Measurements from ENCODE around the gene PTPN1. TPM values are rescaled to one million over a fixed set of nuclear protein-coding genes. Genes with fewer than 3 reads are reported as not detected.

The PTPN1 gene
- total and polyA plus RNA-seq, 10 of the 15 experiments (the other 5 are each of a cell fraction or from before 2014, with no cell fraction given) = 15.9 to 74.7 (median 43.9) TPM

DNA sequence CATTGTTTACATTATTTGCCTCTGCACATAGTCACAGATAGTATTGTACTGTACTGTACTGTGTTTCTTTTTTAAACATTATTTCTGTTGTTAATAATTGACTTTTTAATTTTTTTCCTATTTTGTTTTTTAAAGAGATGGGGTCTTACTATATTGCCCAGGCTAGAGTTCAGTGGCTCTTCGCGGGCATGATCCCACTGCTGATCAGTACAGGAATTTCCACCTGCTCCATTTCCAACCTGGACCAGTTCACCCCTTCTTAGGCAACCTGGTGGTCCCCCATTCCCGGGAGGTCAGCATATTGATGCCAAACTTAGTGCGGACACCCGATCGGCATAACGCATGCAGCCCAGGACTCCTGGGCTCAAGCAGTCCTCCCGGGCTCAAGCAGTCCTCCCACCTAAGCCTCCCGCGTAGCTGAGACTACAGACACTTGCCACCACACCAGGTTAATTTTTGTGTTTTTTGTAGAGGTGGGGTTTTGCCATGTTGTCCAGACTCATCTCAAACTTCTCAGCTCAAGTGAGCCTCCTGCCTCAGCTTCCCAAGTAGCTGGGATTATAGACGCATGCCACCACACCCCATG, 47.5 kb downstream of the PTPN1 start (continued):
- no peak for TF ChIP-seq MYC (IDR thresholded peaks at IDR 0.05; ENCODE audit: insufficient read depth, insufficient read length, insufficient replicate concordance, low read length, severe bottlenecking)

- WGBS (ENCODE audit: insufficient coverage, insufficient replicate concordance, low lambda C conversion rate, missing lambda C conversion rate) = 61% methylated on average over 4 of the region's 4 CpGs
- H3K9me3 ChIP-seq (replicated peaks; ENCODE audit: control insufficient read depth, insufficient read depth, low read length) = peaks cover 6% of the 10 kb centered on the region; the same call in 2 of the 3 replicates
- ChIA-PET SMC1A (ENCODE audit: uncharacterized antibody, unreplicated experiment) (interaction anchor here (0.9 to 73.1 kb wide), 2 partner anchors 12 to 50 kb away, joined by 4 to 2799 read pairs; partner anchors contain the start of gene PTPN1), POLR2A (no interaction called here), CTCF (interaction anchor here (0.9 to 2.2 kb wide), 5 partner anchors 9 to 54 kb away, joined by 3 to 5 read pairs (median 4); no protein-coding TSS in a partner anchor), RAD21 (ENCODE audit: unreplicated experiment) (interaction anchor here (1.0 kb wide), 1 partner anchor 33 kb away, joined by 4 read pairs; no protein-coding TSS in a partner anchor)
- no peak overlapping the region for H3K4me3 ChIP-seq
- intact Hi-C loops (cut with micrococcal nuclease; ENCODE audit: unreplicated experiment) (no loop called here), in situ Hi-C loops (cut with MboI) (no loop called here)
- TF ChIP-seq EZH2 (IDR thresholded peaks at IDR 0.05; ENCODE audit: borderline replicate concordance, control insufficient read depth, low read depth, low read length) = no peak
- no peak for TF ChIP-seq BRCA1 (IDR thresholded peaks at IDR 0.05; ENCODE audit: low read depth, low read length)
- no peak for TF ChIP-seq MLLT1 (IDR thresholded peaks at IDR 0.05)
- no peak for TF ChIP-seq SREBF1 (IDR thresholded peaks at IDR 0.05; ENCODE audit: low read length)
- TF ChIP-seq SIX5 (IDR thresholded peaks at IDR 0.05; ENCODE audit: low read depth, low read length, severe bottlenecking) = no peak
- FAIRE-seq (no peak), DNase-seq (ENCODE audit: low read depth, low spot score) (no peak), ATAC-seq (no peak)
- no peaks in the 10 kb centered on the region for H4K20me1 ChIP-seq (ENCODE audit: control insufficient read depth, insufficient read depth)
- H3K36me3 ChIP-seq (ENCODE audit: control insufficient read depth in 2 of 2, insufficient read depth in 2 of 2, low read length in 1 of 2) = peaks cover 11 to 35% of the 10 kb centered on the region in 2 experiments
- H3K27ac ChIP-seq (ENCODE audit: control insufficient read depth, insufficient read depth) = no peak overlapping the region
- peaks cover 7% of the 10 kb centered on the region; the same call in 1 of the 2 replicates for H3K4me1 ChIP-seq (ENCODE audit: control insufficient read depth, insufficient read depth, low read length)
- H3K9ac ChIP-seq (ENCODE audit: control insufficient read depth, insufficient read depth, low read length) = no peak overlapping the region
- H3K4me2 ChIP-seq (ENCODE audit: control insufficient read depth, insufficient read depth) = no peak overlapping the region
- BruUV-seq (replicated peaks) = no TSS peak
- H3K27me3 ChIP-seq (replicated peaks in 1 of 2; ENCODE audit: control insufficient read depth in 2 of 2, insufficient read depth in 2 of 2, low read length in 1 of 2) = no peaks in the 10 kb centered on the region
- no peak overlapping the region for H2AFZ ChIP-seq (ENCODE audit: control insufficient read depth, low read depth, low read length)
- peaks cover 57% of the 10 kb centered on the region for H3K79me2 ChIP-seq (ENCODE audit: control insufficient read depth, insufficient read depth, low read length)
These were observed 48.3 kb downstream of the PTPN1 start for GRCh38 chr20:50558483-50558925.

Measured in GM12878 (cell line).